Body of pancreas (tissue), 4 donors: Measurements from ENCODE around the gene IGFALS.

Experiments used
- POLR2A ChIP-seq, 3 donors: fragments of 450-650 bp; IDR thresholded peaks; one replicate each; pipeline ENCODE4 v1.6.1; 2016; ENCODE audit warnings: antibody characterized with exemption in 3 of 3, mild to moderate bottlenecking in 2 of 3
- TF ChIP-seq, protein P1 (sequence below), 7 experiments: fragments of 450-650 bp in 4 of 7; fragments of 200-600 bp in 3 of 7; sonication (generic) in 3 of 7; IDR thresholded peaks; one replicate each; pipeline ENCODE4 v1.5.1; 2016 to 2019; ENCODE audit warnings: antibody characterized with exemption in 7 of 7

DNA sequence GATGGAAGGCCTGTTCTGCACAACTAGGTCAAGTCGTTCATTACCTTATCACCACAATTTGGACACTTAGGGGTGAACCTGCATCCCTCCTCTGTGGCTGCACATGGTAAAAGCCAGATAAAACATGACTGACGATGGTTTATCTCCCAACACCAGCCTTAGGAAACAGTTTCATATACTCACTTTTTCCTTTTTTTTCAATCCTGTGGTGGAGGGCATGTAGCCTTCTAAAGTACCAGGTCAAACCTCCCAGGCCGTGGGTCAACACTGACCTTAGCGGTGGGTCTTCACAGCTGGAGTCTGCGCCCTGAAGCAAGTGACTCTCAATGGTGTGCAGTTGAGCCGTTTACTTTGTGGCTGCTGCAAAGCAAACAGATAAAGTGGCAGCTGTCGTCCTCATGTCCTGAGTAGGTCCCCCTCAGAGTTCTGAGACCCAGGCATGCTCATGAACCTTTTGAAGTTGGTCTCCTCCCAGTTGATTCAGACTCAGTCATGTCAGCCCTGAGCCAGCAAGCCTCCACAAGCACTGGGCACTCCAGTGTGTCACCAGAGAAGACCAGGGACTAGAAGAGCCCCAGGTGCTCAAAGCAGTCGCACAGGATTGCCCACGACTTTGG is 39.4 kb upstream of the IGFALS start:
- TF ChIP-seq POLR2A (IDR thresholded peaks at IDR 0.05): no peak
- TF ChIP-seq, protein P1, sequence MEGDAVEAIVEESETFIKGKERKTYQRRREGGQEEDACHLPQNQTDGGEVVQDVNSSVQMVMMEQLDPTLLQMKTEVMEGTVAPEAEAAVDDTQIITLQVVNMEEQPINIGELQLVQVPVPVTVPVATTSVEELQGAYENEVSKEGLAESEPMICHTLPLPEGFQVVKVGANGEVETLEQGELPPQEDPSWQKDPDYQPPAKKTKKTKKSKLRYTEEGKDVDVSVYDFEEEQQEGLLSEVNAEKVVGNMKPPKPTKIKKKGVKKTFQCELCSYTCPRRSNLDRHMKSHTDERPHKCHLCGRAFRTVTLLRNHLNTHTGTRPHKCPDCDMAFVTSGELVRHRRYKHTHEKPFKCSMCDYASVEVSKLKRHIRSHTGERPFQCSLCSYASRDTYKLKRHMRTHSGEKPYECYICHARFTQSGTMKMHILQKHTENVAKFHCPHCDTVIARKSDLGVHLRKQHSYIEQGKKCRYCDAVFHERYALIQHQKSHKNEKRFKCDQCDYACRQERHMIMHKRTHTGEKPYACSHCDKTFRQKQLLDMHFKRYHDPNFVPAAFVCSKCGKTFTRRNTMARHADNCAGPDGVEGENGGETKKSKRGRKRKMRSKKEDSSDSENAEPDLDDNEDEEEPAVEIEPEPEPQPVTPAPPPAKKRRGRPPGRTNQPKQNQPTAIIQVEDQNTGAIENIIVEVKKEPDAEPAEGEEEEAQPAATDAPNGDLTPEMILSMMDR (IDR thresholded peaks at IDR 0.05): no peak
